ENCODE data around the gene THOC2.

GRCh38 chrX:123590842-123591486 is 141.9 kb downstream of the THOC2 start:
- TF ChIP-seq NFIC (IDR thresholded peaks at IDR 0.05) (no peak), ZNF778 (CRISPR knock-in tag; IDR thresholded peaks at IDR 0.05) (no peak), ZBTB43 (CRISPR knock-in tag; IDR thresholded peaks at IDR 0.05) (no peak), FOXP1 (CRISPR knock-in tag; IDR thresholded peaks at IDR 0.05) (no peak), NEUROD1 (IDR thresholded peaks at IDR 0.05; ENCODE audit: borderline replicate concordance, low read depth, low read length, partially characterized antibody) (no peak), ARNT (IDR thresholded peaks at IDR 0.05) (no peak), TFAM (CRISPR knock-in tag; conservative IDR thresholded peaks at IDR 0.05) (no peak), SREBF2 (CRISPR knock-in tag; IDR thresholded peaks at IDR 0.05) (no peak), THRB (CRISPR knock-in tag; conservative IDR thresholded peaks at IDR 0.05) (no peak), KLF16 (IDR thresholded peaks at IDR 0.05) (no peak), ZNF639 (CRISPR knock-in tag; conservative IDR thresholded peaks at IDR 0.05 in 1 of 2, IDR thresholded peaks at IDR 0.05 in 1 of 2) (no peak), ZNF174 (CRISPR knock-in tag; IDR thresholded peaks at IDR 0.05) (no peak), CREB3L1 (IDR thresholded peaks at IDR 0.05; ENCODE audit: borderline replicate concordance, low read depth) (no peak)
